Activated CD8-positive, alpha-beta memory T cell treated with anti-CD3 and anti-CD28 coated beads for 1 hour (primary cell): ENCODE data around the gene ENOSF1.
"Not testable (repeated sequence)": the region's sequence is repeated elsewhere in the genome, so short reads cannot be mapped to it uniquely, and the experiment has no call there.

Experiments
- DNase-seq, 2 donors: peaks; one replicate each; pipeline ENCODE4 v3.0.0-alpha.2; 2020; ENCODE audit warnings: low read depth in 1 of 2; ENCODE audit errors: extremely low read depth in 1 of 2

The ENOSF1 gene

GRCh38 chr18:712401-713134, at the start of gene ENOSF1:
Gene ENOSF1 (minus strand): TSS chr18:712630. CDS start chr18:712587, 43 bp downstream.
- DNase-seq: peak; percentile 52 to 71

- not testable (repeated sequence) for DNase-seq
Observed at GRCh38 chr18:759864-760263, 47.4 kb upstream of the ENOSF1 start.

- no peak for DNase-seq
Observed at GRCh38 chr18:755506-755905, 43.1 kb upstream of the ENOSF1 start.

GRCh38 chr18:754656-755055, 42.2 kb upstream of the ENOSF1 start:
- no peak for DNase-seq

GRCh38 chr18:750456-750855, 38.0 kb upstream of the ENOSF1 start:
- no peak for DNase-seq

- no peak for DNase-seq
Observed at GRCh38 chr18:744832-745597, 32.6 kb upstream of the ENOSF1 start.

GRCh38 chr18:741931-742512, 29.6 kb upstream of the ENOSF1 start:
- no peak for DNase-seq

GRCh38 chr18:732371-732770, 19.9 kb upstream of the ENOSF1 start:
- no peak for DNase-seq

- no peak for DNase-seq
Observed at GRCh38 chr18:731185-731584, 18.8 kb upstream of the ENOSF1 start.

- no peak for DNase-seq
Observed at GRCh38 chr18:730692-731091, 18.3 kb upstream of the ENOSF1 start.

- DNase-seq: not testable (repeated sequence)
Observed at GRCh38 chr18:730120-730519, 17.7 kb upstream of the ENOSF1 start.

- no peak for DNase-seq
Observed at GRCh38 chr18:725646-726045, 13.2 kb upstream of the ENOSF1 start.

GRCh38 chr18:723541-724080, 11.2 kb upstream of the ENOSF1 start:
- DNase-seq: no peak

GRCh38 chr18:717003-717402, 4.6 kb upstream of the ENOSF1 start:
- DNase-seq: no peak

- no peak for DNase-seq
Observed at GRCh38 chr18:715626-716025, 3.2 kb upstream of the ENOSF1 start.

- DNase-seq: no peak
Observed at GRCh38 chr18:713135-713490, 683 bp upstream of the ENOSF1 start.

- peak; percentile 46 to 51 for DNase-seq
Observed at GRCh38 chr18:711657-712400, 601 bp downstream of the ENOSF1 start.

GRCh38 chr18:711310-711656, 1.1 kb downstream of the ENOSF1 start:
- DNase-seq: no peak

- DNase-seq: no peak
Observed at GRCh38 chr18:710418-711300, 1.8 kb downstream of the ENOSF1 start.

- no peak for DNase-seq
Observed at GRCh38 chr18:709771-710170, 2.7 kb downstream of the ENOSF1 start.
